ENCODE results near the gene TJP1. TPM values are rescaled to one million over a fixed set of nuclear protein-coding genes. Genes with fewer than 3 reads are reported as not detected.

Gene TJP1
- total and polyA plus RNA-seq, 9 of the 15 experiments (the other 6 are each of a cell fraction or from before 2014, with no cell fraction given), result 9.1 to 39.3 (median 28.0) TPM

GRCh38 chr15:29860872-29861271, 38.6 kb upstream of the TJP1 start:
- H3K4me3 ChIP-seq, result no peak overlapping the region
- no peak for DNase-seq (ENCODE audit: extremely low read depth in 1 of 4, low spot score in 3 of 4)
- H3K27ac ChIP-seq (ENCODE audit: extremely low read depth, low read depth, low read length), result no peak overlapping the region
- no peak for ATAC-seq
- no peaks in the 10 kb centered on the region; a peak in 1 of 5 replicates for H3K4me1 ChIP-seq (replicated peaks in 1 of 2; ENCODE audit: control insufficient read depth in 2 of 2, insufficient read depth in 2 of 2, low read length in 2 of 2)
- TF ChIP-seq ZNF124 (CRISPR knock-in tag; IDR thresholded peaks at IDR 0.05) (no peak), USF2 (CRISPR knock-in tag; IDR thresholded peaks at IDR 0.05) (no peak), U2AF1 (optimal IDR thresholded peaks at IDR 0.05; ENCODE audit: low read depth, low read length) (no peak)
- no peak for FAIRE-seq
- no peaks in the 10 kb centered on the region for H3K36me3 ChIP-seq (ENCODE audit: control insufficient read depth, insufficient read depth, low read length)
- H3K9me3 ChIP-seq (replicated peaks; ENCODE audit: control insufficient read depth, insufficient read depth, low read depth, low read length), result no peaks in the 10 kb centered on the region
- H3K9ac ChIP-seq (ENCODE audit: insufficient read depth in 1 of 2, low read depth in 2 of 2, low read length in 2 of 2), result no peak overlapping the region
- no peak overlapping the region for H2AFZ ChIP-seq (ENCODE audit: low read depth, low read length)
- H3K27me3 ChIP-seq (ENCODE audit: control insufficient read depth in 2 of 2, insufficient read depth in 2 of 2, low read length in 2 of 2), result peaks cover 9 to 33% of the 10 kb centered on the region in 2 experiments; a peak in 4 of 5 replicates
- in situ Hi-C loops (cut with MboI), result no loop called here
- H3K79me2 ChIP-seq (ENCODE audit: control insufficient read depth, insufficient read depth, low read length), result no peaks in the 10 kb centered on the region
- BruUV-seq (replicated peaks), result no TSS peak
- H3K9me1 ChIP-seq (ENCODE audit: control insufficient read depth, insufficient read depth, low read length), result no peaks in the 10 kb centered on the region
- ChIA-PET POLR2A (no interaction called here), CTCF (ENCODE audit: low intra/inter-chr PET ratio) (no interaction called here)
- H3K4me2 ChIP-seq (ENCODE audit: insufficient read depth, low read length), result no peak overlapping the region
- 0% methylated on average over 2 of the region's 2 CpGs for WGBS (ENCODE audit: insufficient coverage, low coverage, missing lambda C conversion rate)
- H4K20me1 ChIP-seq (replicated peaks; ENCODE audit: control insufficient read depth, insufficient read depth, low read length), result no peaks in the 10 kb centered on the region
- intact Hi-C loops (cut with micrococcal nuclease), result no loop called here

- Histone ChIP-seq H3K79me2 (ENCODE audit: control insufficient read depth, insufficient read depth, low read length) (no peaks in the 10 kb centered on the region), H3K27ac (ENCODE audit: extremely low read depth, low read depth, low read length) (no peak overlapping the region), H3K9me1 (ENCODE audit: control insufficient read depth, insufficient read depth, low read length) (no peaks in the 10 kb centered on the region), H3K4me2 (ENCODE audit: insufficient read depth, low read length) (no peak overlapping the region), H3K4me1 (replicated peaks in 1 of 2; ENCODE audit: control insufficient read depth in 2 of 2, insufficient read depth in 2 of 2, low read length in 2 of 2) (no peaks in the 10 kb centered on the region; a peak in 1 of 5 replicates), H3K36me3 (ENCODE audit: control insufficient read depth, insufficient read depth, low read length) (no peaks in the 10 kb centered on the region), H3K9me3 (replicated peaks; ENCODE audit: control insufficient read depth, insufficient read depth, low read depth, low read length) (no peaks in the 10 kb centered on the region), H2AFZ (ENCODE audit: low read depth, low read length) (no peak overlapping the region), H3K27me3 (ENCODE audit: control insufficient read depth in 2 of 2, insufficient read depth in 2 of 2, low read length in 2 of 2) (peaks cover 9 to 27% of the 10 kb centered on the region in 2 experiments; a peak in 4 of 5 replicates), H3K4me3 (no peak overlapping the region), H3K9ac (ENCODE audit: insufficient read depth in 1 of 2, low read depth in 2 of 2, low read length in 2 of 2) (no peak overlapping the region), H4K20me1 (replicated peaks; ENCODE audit: control insufficient read depth, insufficient read depth, low read length) (no peaks in the 10 kb centered on the region)
- POLR2A ChIA-PET, result no interaction called here
- FAIRE-seq (no peak), DNase-seq (ENCODE audit: extremely low read depth in 1 of 4, low spot score in 3 of 4) (no peak), ATAC-seq (no peak)
- BruUV-seq (replicated peaks), result no TSS peak
- CTCF ChIA-PET (ENCODE audit: low intra/inter-chr PET ratio), result interaction anchor here (0.7 kb wide), 1 partner anchor 87 kb away, joined by 3 read pairs; no protein-coding TSS in a partner anchor
- intact Hi-C loops (cut with micrococcal nuclease), result no loop called here
- WGBS (ENCODE audit: insufficient coverage, low coverage, missing lambda C conversion rate), result 0% methylated on average over 4 of the region's 4 CpGs
- in situ Hi-C loops (cut with MboI), result no loop called here
- TF ChIP-seq PHF8 (IDR thresholded peaks at IDR 0.05; ENCODE audit: borderline replicate concordance, low read length), result no peak
- peak; percentile 81 for TF ChIP-seq SPI1 (IDR thresholded peaks at IDR 0.05; ENCODE audit: borderline replicate concordance, low read depth, low read length)
Observed at GRCh38 chr15:29859973-29860715, 37.9 kb upstream of the TJP1 start.
